GM18858 (cell line): ENCODE data around the gene CASZ1.

ENCODE experiments used
- ATAC-seq: cut with Tn5 transposase; IDR thresholded peaks from one replicate; pipeline ENCODE4 v1.9.1; 2021; ENCODE audit not compliant: unreplicated experiment

CASZ1 gene

DNA sequence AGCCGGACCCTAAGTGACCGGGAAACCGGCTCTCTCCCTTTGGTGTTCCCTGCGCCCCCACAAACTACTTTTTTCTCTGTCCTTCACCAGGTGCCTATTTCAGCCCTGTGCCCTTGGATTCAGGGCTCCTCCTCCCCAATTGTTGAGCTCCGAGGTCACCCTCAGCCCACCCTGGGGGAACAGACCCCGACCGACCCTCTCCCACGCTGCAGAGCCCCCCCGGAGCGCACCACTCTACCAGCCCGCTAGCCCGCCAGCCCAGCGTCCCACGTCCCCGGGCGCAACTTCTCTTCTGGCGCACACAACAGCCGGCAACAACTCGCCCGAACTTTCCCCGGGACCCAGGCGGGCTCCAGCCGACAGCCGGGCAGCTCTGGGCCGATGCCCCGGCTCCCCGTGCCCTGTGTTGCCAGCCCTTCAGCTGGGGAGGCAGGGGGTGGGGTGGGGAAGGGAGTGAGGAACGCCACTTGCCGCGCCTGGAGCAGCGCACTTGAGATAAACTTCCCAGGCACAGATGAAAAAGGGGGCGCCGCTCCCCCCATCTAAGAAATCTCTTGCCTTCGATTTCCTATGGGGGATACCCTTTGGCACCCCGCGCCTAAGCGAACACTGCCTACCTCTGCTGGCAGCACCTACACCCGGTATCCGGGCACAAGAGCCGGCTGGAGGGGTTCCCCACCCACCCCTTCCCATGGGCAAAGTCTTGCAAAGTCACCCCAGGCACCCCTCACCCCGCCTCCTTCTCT lies 997 bp downstream of the CASZ1 start:
- ATAC-seq: no peak

DNA sequence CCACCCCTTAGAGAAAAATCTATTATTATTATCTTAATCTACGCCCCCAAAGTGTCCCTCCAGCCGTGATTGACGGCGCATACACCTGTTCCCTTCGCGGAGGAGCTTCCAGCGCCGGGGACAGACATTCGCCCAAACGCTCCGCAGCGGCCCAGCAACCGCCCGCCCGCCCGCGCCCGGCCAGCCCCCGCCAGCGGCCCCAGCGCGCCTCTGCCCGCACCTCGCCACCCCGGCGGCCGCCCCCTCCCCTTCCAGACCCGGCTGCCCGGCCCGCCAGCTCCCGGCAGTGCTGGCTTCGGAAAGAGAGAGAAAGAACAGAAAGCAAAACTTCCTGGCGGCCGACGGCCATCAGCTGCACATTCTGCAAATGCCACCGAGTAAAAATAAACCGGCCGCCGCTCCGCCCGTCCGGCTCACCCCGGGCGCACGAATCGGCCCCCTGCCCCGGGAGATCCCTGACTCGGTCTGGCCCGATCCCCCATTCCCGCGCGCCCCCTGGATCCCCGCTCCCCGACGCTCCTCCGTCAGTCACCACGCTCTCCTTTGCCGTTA lies 1.6 kb downstream of the CASZ1 start:
- ATAC-seq: no peak

- ATAC-seq: no peak
Measured at GRCh38 chr1:10793129-10793651, 3.3 kb downstream of the CASZ1 start.

DNA sequence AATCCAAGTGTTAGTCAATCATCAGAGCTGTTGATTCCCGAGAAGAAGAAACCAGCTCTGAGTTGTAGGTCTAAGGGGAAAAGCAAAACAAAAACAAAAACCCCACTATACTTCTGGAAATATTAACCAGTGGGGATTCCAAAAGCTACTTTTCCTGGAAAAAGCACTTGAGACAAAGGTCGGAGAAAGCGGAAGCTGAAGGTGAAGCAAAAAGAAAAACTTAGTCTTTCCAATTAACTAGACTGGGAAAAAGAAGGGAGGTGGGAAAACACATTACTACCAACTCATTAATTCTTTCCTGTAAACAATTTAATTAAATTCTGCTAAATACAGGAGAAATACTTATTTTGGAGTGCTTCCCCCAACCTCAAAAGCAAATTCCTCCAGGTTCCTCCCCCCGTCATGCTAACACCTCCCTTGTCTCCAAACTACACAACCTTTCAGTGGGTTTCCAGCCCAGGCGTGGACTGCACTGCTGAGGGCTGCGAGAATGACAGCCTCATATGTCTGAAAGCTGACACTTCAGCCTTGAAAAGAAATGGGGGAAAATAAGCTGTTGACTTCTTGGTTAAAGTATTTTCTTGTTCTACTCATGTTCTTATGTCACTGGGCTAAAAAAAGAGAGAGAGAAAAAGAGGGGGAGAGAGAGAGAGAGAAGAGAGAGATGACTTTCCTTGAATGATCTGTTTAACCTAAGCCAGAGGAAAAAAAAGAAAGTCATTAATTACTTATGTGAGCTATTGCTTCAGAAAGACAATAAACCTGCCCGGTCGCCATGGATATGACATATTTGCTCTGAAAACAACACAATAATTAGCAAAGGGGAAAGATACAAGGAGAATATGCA lies 5.1 kb downstream of the CASZ1 start:
- ATAC-seq: no peak

DNA sequence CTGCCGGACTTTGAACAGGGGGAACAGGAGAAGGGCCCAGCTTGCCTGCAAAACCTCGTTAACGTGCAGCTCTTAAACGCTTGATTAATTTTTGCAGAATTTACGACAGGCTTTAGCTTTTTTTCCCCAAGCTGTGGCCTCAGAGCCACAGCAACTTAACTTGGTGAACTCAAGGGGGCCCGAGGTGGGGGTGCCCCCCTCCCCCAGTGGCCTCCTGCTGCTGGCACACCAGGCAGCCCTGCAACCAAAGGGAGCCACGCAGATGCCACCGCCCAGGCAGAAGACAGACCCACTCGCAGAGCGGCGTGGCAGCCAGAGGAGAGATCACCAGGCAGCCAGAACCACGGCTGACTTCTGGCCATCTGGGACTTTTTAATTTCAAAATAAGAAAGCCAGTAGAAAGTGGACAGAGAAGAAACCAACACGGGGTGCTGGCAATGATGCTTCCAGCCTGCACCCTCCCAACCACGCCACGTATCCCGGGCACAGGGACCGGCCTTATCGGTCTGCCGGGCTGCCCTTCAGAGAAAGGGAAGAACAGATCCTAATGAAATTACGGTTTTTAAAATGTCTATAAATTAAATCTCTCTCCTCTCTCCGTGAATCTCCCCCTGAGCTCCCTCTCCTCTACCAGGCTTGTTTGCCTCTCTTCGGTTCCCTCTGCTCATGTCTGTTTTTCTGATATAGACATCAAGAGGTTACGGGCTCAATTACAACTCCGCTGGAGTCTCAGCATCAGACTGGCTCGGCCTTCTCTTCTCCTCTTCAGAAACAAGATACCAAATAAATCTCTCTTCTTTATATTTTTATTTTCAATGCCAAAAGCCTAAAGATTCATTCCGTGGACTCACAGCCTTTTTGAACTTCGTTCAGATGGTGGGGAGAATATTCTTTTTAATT lies 6.4 kb downstream of the CASZ1 start:
- no peak for ATAC-seq

DNA sequence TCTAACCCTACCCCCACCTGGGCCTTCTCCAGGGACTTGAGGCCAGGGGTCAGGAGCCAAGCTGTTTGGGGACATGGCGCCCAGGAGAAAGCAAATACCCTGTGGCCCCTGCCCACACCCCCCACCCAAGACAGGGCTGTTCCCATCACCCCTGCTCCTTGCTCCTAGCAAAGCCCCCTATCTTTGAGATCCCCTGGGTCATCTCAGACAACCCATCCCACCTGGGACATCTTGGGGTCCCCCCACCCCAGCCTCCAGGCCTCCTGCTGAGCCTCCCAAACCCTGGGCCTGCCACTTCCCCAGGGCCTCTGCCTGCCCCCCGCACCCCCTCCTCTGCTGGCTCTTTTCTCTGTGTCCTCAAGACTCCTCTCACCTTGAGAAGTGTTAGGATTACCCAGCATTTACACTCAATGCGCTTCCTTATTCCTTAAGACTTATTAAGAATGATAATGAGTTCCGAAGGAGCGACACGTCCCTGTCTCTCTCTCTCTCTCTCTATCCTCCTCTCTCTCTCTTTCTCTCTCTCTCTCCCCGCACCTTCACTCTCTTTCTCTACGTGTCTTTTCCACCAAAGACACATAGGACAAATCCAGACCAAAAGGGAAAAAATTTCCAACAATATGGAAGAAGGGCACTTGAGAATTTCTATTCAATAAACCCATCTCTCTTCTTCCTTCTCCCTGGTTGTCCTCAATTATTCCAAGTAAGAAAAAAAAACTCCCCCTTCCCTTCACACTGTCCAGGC lies 7.2 kb downstream of the CASZ1 start:
- ATAC-seq: no peak

GRCh38 chr1:10788592-10789006 lies 7.8 kb downstream of the CASZ1 start:
- ATAC-seq: no peak

- ATAC-seq: no peak
Measured at GRCh38 chr1:10787286-10787685, 9.2 kb downstream of the CASZ1 start.

GRCh38 chr1:10785728-10786638 lies 10.5 kb downstream of the CASZ1 start:
- ATAC-seq: no peak

DNA sequence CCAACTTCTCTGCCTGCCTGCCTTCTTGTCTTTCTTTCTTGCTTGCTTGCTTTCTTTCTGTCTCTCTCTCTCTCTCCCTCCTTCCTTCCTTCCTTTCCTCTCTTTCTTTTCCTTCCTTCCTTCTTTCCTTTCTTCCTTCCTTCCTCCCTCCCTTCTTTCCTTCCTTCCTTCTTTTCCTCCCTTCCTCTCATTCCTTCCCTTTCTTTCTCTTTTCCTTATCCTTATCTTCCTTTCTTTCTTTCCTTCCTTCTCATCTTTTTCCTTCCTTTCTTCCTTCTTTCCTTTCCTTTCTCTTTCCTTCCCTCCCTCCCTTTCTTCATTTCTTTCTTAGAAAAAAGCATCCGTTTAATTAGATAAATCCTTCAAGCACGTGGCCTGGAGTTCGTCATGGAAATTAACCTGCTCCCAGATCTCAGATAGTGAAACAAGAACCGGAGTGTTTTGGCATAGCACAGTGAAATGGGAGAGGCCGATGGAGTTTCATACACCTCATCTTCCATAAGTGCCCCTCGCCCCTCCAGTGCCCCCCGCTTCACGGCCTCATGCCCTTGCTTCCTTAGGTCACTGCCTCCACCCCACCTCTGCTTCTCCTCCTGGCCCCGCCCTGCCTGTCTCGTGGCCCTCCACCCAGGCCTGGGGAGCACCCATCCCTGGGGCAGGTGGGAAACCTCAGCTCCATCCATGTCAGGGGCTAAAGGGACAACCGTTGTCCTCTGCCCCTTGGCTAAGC lies 11.3 kb downstream of the CASZ1 start:
- ATAC-seq: no peak

- no peak for ATAC-seq
Measured at GRCh38 chr1:10782491-10783244, 13.8 kb downstream of the CASZ1 start.

- no peak for ATAC-seq
Measured at GRCh38 chr1:10781137-10781536, 15.3 kb downstream of the CASZ1 start.

- ATAC-seq: no peak
Measured at GRCh38 chr1:10779841-10780240, 16.6 kb downstream of the CASZ1 start.

DNA sequence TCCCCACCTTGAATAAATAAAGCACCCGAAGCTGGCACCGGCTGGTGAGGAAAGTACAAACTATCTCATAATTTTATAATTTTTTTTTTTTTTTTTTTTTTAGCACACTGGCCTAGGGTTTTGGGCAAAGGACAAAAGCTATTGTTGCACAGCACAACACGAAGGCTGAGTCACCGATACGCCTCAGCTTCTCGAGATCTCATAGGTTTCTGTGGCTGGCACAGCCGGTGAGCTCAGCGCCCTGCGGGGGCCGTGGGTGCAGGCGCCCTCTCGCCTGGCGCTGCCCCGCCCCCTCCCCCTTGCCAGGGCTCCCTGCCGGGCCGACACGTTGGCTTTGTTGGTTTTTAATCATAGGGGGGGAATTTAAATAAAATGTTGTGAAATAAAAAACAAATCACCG lies 17.2 kb downstream of the CASZ1 start:
- no peak for ATAC-seq

- ATAC-seq: no peak
Measured at GRCh38 chr1:10778640-10779039, 17.8 kb downstream of the CASZ1 start.

DNA sequence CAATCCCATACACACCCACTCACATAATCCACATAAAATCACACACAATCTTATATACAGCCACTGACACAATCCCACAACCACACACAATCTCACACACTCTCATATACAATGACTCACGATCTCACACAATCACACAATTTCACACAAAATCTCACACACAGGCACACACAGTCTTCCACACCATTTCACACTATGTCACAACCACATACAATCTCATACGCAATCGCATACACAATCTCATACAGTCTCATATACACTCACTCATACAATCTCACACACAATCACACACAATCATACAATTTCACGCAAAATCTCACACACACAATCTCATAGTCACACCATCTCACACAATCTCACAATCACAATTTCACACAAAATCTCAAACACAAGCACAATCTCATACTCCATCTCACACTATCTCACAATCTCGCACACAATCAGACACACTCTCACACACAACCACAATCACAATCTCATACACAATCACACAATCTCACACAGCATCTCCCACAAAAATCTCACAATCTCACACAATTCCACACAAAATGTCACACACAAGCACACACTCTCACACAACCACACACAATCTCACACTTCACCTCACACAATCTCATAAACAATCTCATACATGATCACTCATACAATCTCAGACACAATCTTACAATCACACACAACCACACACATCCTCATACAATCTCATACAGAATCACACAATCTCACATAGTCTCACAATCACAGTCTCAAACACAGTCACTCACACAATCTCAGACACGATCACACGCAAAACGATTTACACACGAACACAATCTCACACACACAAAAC lies 18.5 kb downstream of the CASZ1 start:
- no peak for ATAC-seq
